ENCODE measurements around the gene CAMK2A.

The CAMK2A gene

GRCh38 chr5:150173161-150173560 lies 116.4 kb downstream of the CAMK2A start:
- TF ChIP-seq CTCF (IDR thresholded peaks at IDR 0.05; ENCODE audit: low read depth, low read length, missing control alignments): no peak
- in situ Hi-C loops (cut with HindIII; ENCODE audit: low sequenced_read_pairs): loop anchor here (5.0 kb wide), 1 partner anchor 59 kb away; no protein-coding TSS in a partner anchor
- no peak overlapping the region for H3K4me3 ChIP-seq (ENCODE audit: low read depth, low read length)
- DNase-seq (ENCODE audit: low read depth): no peak

GRCh38 chr5:150172556-150172955 lies 117.0 kb downstream of the CAMK2A start:
- in situ Hi-C loops (cut with HindIII; ENCODE audit: low sequenced_read_pairs): loop anchor here (5.0 kb wide), 1 partner anchor 60 kb away; no protein-coding TSS in a partner anchor
- TF ChIP-seq CTCF (IDR thresholded peaks at IDR 0.05; ENCODE audit: low read depth, low read length, missing control alignments): no peak
- H3K4me3 ChIP-seq (ENCODE audit: low read depth, low read length): no peak overlapping the region
- DNase-seq (ENCODE audit: low read depth): no peak

- in situ Hi-C loops (cut with HindIII; ENCODE audit: low sequenced_read_pairs): loop anchor here (5.0 kb wide), 1 partner anchor 60 kb away; no protein-coding TSS in a partner anchor
- DNase-seq (ENCODE audit: low read depth): no peak
Measured at GRCh38 chr5:150172145-150172544, 117.4 kb downstream of the CAMK2A start.

More at GRCh38 chr5:150172145-150172544, 117.4 kb downstream of the CAMK2A start:
- no peak for TF ChIP-seq CTCF (IDR thresholded peaks at IDR 0.05; ENCODE audit: low read depth, low read length, missing control alignments)
- no peak overlapping the region for H3K4me3 ChIP-seq (ENCODE audit: low read depth, low read length)

All from astrocyte of the cerebellum (primary cell).